ENCODE results near the gene RSPH6A.

The RSPH6A gene

GRCh38 chr19:45825263-45825605 is 10.1 kb upstream of the RSPH6A start:
- Histone ChIP-seq H3K27ac (ENCODE audit: extremely low read depth, low read depth, low read length) (0 out of 2 replicates have a peak overlapping the region, but pooled peaks have one; percentile 9), H3K4me3 (ENCODE audit: low read depth, low read length) (no peak overlapping the region), H3K36me3 (ENCODE audit: control insufficient read depth in 2 of 2, insufficient read depth in 1 of 2, low read length in 2 of 2) (peaks cover 3 to 94% of the 10 kb centered on the region in 2 experiments; a peak in 2 of 3 replicates), H3K4me1 (ENCODE audit: control insufficient read depth, insufficient read depth, low read length) (no peaks in the 10 kb centered on the region), H3K9me3 (ENCODE audit: control insufficient read depth, insufficient read depth, low read depth, low read length) (no peaks in the 10 kb centered on the region)
- no peak for TF ChIP-seq ZNF792 (tag by site-specific recombination; IDR thresholded peaks at IDR 0.05)
- TF ChIP-seq ZNF202 (tag by site-specific recombination; IDR thresholded peaks at IDR 0.05; ENCODE audit: borderline replicate concordance): no peak
- no peak for TF ChIP-seq ZNF785 (tag by site-specific recombination; IDR thresholded peaks at IDR 0.05)
- no peak for TF ChIP-seq ZNF571 (tag by site-specific recombination; IDR thresholded peaks at IDR 0.05)
- TF ChIP-seq, protein P1, sequence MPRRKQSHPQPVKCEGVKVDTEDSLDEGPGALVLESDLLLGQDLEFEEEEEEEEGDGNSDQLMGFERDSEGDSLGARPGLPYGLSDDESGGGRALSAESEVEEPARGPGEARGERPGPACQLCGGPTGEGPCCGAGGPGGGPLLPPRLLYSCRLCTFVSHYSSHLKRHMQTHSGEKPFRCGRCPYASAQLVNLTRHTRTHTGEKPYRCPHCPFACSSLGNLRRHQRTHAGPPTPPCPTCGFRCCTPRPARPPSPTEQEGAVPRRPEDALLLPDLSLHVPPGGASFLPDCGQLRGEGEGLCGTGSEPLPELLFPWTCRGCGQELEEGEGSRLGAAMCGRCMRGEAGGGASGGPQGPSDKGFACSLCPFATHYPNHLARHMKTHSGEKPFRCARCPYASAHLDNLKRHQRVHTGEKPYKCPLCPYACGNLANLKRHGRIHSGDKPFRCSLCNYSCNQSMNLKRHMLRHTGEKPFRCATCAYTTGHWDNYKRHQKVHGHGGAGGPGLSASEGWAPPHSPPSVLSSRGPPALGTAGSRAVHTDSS (tag by site-specific recombination; IDR thresholded peaks at IDR 0.05): no peak
- ChIA-PET CTCF (interaction anchor here (0.6 to 4.1 kb wide), 5 partner anchors 8 to 441 kb away, joined by 3 to 35 read pairs (median 4); no protein-coding TSS in a partner anchor), POLR2A (interaction anchor here (0.6 to 2.1 kb wide), 4 partner anchors 8 to 68 kb away, joined by 3 to 7 read pairs (median 6); partner anchors contain the start of genes SIX5 and SYMPK)

GRCh38 chr19:45824531-45825262 is 9.6 kb upstream of the RSPH6A start:
- Histone ChIP-seq H3K9me3 (ENCODE audit: control insufficient read depth, insufficient read depth, low read depth, low read length) (no peaks in the 10 kb centered on the region), H3K4me3 (ENCODE audit: low read depth, low read length) (no peak overlapping the region), H3K27ac (ENCODE audit: extremely low read depth, low read depth, low read length) (0 out of 2 replicates have a peak overlapping the region, but pooled peaks have one; percentile 9), H3K4me1 (ENCODE audit: control insufficient read depth, insufficient read depth, low read length) (no peaks in the 10 kb centered on the region), H3K36me3 (ENCODE audit: control insufficient read depth in 2 of 2, insufficient read depth in 1 of 2, low read length in 2 of 2) (peaks cover 3 to 94% of the 10 kb centered on the region in 2 experiments; a peak in 2 of 3 replicates)
- ChIA-PET POLR2A (interaction anchor here (1.1 to 2.1 kb wide), 3 partner anchors 8 to 55 kb away, joined by 3 to 7 read pairs (median 6); partner anchors contain the start of genes SIX5 and SYMPK), CTCF (interaction anchor here (0.6 to 4.1 kb wide), 7 partner anchors 7 to 441 kb away, joined by 3 to 35 read pairs (median 4); no protein-coding TSS in a partner anchor)
- no peak for TF ChIP-seq ZNF510 (tag by site-specific recombination; IDR thresholded peaks at IDR 0.05; ENCODE audit: insufficient replicate concordance)
- no peak for TF ChIP-seq BCL11A (tag by site-specific recombination; IDR thresholded peaks at IDR 0.05; ENCODE audit: low read depth)
- no peak for TF ChIP-seq ZNF416 (tag by site-specific recombination; IDR thresholded peaks at IDR 0.05)
- no peak for TF ChIP-seq BCL6B (tag by site-specific recombination; IDR thresholded peaks at IDR 0.05)
- TF ChIP-seq FEZF1 (tag by site-specific recombination; IDR thresholded peaks at IDR 0.05): no peak
- no peak for TF ChIP-seq ZNF501 (tag by site-specific recombination; IDR thresholded peaks at IDR 0.05)
- no peak for TF ChIP-seq SP7 (tag by site-specific recombination; IDR thresholded peaks at IDR 0.05)
- TF ChIP-seq MEIS1 (CRISPR knock-in tag; IDR thresholded peaks at IDR 0.05; ENCODE audit: borderline replicate concordance): no peak
- TF ChIP-seq ZNF354C (tag by site-specific recombination; IDR thresholded peaks at IDR 0.05; ENCODE audit: borderline replicate concordance, low read depth): no peak
- TF ChIP-seq, protein P2, sequence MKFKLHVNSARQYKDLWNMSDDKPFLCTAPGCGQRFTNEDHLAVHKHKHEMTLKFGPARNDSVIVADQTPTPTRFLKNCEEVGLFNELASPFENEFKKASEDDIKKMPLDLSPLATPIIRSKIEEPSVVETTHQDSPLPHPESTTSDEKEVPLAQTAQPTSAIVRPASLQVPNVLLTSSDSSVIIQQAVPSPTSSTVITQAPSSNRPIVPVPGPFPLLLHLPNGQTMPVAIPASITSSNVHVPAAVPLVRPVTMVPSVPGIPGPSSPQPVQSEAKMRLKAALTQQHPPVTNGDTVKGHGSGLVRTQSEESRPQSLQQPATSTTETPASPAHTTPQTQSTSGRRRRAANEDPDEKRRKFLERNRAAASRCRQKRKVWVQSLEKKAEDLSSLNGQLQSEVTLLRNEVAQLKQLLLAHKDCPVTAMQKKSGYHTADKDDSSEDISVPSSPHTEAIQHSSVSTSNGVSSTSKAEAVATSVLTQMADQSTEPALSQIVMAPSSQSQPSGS (tag by site-specific recombination; IDR thresholded peaks at IDR 0.05; ENCODE audit: low read depth): no peak
- TF ChIP-seq ZFP69B (tag by site-specific recombination; IDR thresholded peaks at IDR 0.05): no peak
- TF ChIP-seq ZNF266 (tag by site-specific recombination; IDR thresholded peaks at IDR 0.05; ENCODE audit: low read depth): no peak
- TF ChIP-seq ZNF843 (tag by site-specific recombination; IDR thresholded peaks at IDR 0.05): no peak
- TF ChIP-seq, protein P3, sequence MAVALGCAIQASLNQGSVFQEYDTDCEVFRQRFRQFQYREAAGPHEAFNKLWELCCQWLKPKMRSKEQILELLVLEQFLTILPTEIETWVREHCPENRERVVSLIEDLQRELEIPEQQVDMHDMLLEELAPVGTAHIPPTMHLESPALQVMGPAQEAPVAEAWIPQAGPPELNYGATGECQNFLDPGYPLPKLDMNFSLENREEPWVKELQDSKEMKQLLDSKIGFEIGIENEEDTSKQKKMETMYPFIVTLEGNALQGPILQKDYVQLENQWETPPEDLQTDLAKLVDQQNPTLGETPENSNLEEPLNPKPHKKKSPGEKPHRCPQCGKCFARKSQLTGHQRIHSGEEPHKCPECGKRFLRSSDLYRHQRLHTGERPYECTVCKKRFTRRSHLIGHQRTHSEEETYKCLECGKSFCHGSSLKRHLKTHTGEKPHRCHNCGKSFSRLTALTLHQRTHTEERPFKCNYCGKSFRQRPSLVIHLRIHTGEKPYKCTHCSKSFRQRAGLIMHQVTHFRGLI (tag by site-specific recombination; IDR thresholded peaks at IDR 0.05): no peak
- TF ChIP-seq ZNF48 (tag by site-specific recombination; IDR thresholded peaks at IDR 0.05): no peak
- TF ChIP-seq, protein P4, sequence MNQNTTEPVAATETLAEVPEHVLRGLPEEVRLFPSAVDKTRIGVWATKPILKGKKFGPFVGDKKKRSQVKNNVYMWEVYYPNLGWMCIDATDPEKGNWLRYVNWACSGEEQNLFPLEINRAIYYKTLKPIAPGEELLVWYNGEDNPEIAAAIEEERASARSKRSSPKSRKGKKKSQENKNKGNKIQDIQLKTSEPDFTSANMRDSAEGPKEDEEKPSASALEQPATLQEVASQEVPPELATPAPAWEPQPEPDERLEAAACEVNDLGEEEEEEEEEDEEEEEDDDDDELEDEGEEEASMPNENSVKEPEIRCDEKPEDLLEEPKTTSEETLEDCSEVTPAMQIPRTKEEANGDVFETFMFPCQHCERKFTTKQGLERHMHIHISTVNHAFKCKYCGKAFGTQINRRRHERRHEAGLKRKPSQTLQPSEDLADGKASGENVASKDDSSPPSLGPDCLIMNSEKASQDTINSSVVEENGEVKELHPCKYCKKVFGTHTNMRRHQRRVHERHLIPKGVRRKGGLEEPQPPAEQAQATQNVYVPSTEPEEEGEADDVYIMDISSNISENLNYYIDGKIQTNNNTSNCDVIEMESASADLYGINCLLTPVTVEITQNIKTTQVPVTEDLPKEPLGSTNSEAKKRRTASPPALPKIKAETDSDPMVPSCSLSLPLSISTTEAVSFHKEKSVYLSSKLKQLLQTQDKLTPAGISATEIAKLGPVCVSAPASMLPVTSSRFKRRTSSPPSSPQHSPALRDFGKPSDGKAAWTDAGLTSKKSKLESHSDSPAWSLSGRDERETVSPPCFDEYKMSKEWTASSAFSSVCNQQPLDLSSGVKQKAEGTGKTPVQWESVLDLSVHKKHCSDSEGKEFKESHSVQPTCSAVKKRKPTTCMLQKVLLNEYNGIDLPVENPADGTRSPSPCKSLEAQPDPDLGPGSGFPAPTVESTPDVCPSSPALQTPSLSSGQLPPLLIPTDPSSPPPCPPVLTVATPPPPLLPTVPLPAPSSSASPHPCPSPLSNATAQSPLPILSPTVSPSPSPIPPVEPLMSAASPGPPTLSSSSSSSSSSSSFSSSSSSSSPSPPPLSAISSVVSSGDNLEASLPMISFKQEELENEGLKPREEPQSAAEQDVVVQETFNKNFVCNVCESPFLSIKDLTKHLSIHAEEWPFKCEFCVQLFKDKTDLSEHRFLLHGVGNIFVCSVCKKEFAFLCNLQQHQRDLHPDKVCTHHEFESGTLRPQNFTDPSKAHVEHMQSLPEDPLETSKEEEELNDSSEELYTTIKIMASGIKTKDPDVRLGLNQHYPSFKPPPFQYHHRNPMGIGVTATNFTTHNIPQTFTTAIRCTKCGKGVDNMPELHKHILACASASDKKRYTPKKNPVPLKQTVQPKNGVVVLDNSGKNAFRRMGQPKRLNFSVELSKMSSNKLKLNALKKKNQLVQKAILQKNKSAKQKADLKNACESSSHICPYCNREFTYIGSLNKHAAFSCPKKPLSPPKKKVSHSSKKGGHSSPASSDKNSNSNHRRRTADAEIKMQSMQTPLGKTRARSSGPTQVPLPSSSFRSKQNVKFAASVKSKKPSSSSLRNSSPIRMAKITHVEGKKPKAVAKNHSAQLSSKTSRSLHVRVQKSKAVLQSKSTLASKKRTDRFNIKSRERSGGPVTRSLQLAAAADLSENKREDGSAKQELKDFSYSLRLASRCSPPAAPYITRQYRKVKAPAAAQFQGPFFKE (tag by site-specific recombination; IDR thresholded peaks at IDR 0.05; ENCODE audit: borderline replicate concordance): no peak
- no peak for TF ChIP-seq EGR2 (tag by site-specific recombination; IDR thresholded peaks at IDR 0.05; ENCODE audit: low read depth)

Data from HEK293 (cell line).